GM10847 (cell line): ENCODE measurements around the gene PRKG1.

Source experiments
- POLR2A ChIP-seq: IDR thresholded peaks from 2 replicates; pipeline ENCODE4 v1.6.1; 2011; ENCODE audit not compliant: insufficient read length; ENCODE audit errors: extremely low read depth

The PRKG1 gene

DNA sequence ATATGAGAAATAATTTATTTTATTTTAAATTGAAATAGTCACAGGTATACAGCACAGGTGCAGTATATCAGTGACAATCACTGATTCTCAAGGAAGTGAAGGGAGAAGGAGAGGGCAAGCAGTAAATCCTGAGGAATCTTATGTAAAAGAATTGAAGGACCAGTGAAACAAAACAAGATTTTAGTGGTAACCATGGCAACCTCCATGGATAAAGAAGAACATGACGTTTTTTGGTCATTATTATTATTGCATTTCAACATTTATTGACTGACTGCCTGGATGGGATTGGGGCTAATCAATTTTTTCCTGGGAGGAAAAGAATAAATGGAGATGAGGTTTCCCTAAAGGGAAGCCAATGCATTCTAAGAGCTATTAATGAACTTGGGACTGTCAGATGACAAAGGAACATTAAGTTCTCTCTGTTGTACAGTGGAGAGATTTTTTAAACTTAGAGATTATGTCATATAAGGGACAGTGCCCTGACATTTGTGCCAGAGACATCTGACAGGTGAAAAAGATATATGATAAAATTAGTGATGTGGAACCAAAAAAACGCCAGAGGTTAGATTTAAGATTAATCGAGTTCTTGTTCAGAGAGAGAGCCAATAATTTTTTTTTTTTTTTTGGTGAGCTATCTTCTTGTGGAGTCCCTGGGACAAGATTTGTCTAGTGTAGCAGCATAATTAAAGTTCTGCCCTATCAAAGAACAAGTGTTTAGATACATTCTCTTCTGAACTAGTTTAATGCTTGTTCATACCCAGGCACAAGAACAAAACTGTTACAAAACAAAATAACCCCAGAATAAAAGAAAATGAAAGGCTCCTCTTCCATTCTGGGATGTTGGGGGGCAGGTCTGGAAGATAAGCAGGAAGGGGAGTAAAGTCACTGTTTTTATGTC is 345.2 kb downstream of the PRKG1 start:
- TF ChIP-seq POLR2A, result no peak

DNA sequence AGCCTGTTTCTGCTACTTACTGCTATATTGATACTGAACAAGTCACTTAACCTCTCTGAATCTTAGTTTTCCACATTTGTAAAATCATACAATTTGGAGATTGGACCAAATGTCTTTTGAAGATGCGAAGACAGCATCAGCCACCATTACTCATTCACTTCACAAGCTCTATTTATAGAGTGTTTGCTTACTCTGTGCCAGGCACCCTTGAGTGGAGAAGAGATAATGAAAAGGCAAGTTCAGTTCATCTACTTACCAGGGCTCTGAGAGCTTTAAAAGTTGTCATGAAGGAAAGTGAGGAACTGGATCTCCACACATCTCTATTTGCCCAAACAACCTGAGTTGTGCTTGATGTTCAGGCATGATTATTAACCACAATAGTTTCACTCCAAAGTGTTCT is 347.6 kb downstream of the PRKG1 start:
- TF ChIP-seq POLR2A, result no peak

DNA sequence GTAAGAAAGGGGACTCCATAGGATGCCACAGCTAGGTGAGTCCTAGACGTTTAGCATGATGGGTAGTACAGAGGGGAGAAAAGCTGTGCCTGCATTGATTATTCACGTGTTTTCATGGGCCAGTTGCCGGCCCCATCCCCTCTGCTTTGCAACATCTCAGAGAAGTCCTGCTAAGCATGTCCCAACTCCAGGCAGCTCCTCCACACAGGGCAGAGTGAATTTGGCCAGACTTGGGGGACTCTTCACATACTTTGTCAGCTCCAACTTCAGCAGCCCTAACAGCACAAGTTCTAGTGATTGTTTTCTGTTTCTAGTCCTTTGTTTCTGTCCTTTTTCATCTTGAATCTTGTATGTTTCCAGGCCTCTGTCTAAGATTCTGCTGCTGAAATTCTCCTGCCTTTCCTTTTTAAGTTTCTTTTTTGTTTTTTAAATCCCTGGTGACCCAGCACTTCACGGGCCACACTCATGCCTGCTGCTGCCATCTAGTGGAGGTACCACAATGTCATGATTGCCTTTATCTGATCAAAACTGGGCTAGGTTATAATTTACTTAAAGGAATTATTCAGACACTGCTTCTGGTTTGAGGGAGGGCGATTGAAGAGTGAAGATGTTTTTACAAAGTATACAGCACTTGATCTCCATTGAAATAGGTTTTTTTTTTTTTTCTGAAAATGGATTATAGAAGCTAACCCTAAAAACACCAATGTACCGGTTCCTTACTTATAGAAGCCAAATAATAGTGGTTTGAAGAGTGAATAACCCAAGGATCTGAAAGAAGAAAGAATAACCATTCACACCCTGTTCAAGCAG is 348.2 kb downstream of the PRKG1 start:
- TF ChIP-seq POLR2A, result no peak

DNA sequence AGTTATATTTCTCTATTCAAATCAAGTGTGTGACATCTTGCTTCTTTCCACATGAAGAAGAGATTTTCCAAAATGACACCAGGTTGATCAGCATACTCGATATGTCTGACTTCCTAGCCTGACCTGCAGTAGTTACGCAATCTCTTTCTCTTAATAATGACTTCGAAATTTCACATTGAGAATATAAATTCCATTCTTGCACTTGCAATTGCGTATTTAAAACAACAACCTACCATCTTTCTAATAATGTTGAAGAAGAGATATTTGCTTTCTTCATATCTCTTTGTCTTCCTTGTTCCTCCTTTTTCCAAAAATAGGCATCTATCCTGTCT is 348.8 kb downstream of the PRKG1 start:
- TF ChIP-seq POLR2A, result no peak

DNA sequence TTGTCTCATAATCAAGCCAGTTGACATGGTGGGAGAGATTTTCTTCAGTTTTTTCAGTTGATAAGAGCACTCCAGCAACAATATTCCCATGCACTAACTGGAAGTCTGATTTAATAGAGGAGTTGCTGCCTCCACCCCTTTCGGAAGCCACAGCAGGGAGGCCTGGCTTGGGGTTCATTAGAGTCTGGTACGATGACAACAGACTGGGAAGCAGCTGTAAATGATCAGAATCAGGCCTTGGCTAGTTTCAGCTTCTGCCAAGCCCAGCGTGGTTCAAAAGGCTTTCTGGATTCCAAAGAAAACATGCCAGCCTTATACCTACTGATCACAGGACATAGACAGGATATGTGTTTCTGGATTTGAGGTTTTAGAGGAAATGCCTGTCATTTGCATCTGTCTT is 351.1 kb downstream of the PRKG1 start:
- TF ChIP-seq POLR2A, result no peak

DNA sequence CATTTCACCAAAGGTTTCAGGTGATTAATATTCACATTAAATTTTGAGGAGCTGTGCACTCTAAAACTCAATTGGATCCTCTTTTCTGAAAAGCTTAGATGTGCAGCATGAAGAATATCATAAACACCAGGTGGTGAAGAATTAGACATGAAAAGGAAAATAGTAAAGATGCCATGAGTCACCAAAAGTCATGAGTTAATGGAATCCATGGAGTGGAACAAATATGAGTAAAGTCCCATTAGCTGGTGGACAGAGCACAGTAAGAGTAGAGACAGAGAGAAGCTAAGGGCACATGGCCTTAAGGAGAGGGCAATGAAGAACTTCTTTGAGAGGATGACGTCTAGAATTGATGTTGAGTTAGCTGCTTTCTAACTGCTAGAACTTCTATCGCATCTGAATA is 353.5 kb downstream of the PRKG1 start:
- TF ChIP-seq POLR2A, result no peak

DNA sequence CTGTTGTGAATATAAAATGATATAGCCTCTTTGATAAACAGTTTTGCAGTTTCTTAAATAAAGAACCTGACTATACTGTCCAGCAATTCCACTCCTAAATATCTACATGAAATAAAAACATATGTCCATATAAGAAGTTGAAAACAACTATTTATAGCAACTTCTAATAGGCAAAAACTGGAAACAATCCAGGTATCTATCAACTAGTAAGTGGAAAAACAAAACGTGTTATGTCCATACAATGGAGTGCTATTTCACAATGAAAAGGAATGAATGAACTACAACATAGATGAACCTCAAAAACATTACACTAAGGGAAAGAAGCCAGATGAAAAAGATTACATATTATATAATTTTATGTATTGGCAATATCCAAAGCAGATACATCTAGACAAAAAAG is 356.2 kb downstream of the PRKG1 start:
- no peak for TF ChIP-seq POLR2A

DNA sequence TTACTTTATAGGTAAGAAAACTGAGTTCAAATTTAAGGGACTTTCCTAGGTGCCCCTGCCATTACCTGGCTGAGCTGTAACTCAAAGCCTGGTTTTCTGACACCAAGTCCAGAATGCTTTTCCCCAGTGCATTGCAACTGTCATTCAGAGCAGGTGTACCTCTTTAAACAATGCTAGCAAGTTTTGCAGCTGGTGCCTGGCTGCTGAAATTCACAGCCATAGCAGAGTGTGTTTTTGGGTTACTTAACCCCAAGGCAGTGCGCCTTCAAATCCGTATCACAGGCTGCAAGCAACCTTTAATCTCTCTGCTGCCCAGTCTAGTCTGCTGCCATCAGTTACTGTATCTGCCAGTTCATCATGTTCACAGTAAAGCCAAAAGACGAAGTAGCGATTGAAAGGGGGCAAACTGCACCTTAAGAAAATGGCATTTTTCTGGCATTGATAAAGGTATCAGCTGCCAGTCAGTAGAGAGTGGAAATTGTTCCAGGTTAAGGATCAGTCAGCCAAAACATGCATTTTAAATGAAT is 359.7 kb downstream of the PRKG1 start:
- no peak for TF ChIP-seq POLR2A

DNA sequence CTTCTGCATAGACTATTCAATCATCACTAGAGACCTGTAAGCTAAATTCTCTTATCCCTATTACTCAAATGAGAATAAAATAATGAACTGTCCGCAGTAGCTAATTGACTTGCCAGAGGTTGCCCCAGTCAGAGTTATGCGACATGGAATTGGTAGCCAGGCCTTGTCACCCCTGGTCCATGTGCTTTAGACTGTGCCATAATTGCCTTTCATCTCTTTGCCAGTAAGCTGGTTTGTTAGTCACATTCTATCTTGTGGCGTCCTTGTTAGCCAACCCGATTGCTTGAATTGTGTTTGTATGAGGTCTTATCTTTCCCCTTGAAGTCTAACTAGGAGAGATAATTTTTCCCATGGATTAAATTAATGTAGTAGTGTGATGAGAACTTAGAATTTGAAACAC is 362.5 kb downstream of the PRKG1 start:
- TF ChIP-seq POLR2A, result no peak

DNA sequence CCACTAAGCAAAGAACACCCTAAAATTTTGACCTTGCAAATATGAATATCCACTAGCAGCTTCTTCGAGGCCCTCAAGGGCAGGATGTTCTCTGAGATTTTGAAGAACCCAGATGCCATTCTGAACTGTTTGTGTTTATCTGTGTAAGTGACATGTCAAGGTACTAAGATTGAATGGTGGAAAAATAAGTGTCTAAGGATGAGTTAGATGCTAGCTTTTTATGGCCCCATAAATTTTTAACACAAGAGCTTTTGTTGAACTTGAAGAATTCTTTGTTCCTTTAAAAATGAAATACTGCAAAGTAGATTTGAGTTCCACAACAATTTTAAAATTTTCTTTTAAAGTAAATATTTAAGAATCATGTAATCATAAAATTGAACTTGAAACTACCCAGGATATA is 365.4 kb downstream of the PRKG1 start:
- no peak for TF ChIP-seq POLR2A

DNA sequence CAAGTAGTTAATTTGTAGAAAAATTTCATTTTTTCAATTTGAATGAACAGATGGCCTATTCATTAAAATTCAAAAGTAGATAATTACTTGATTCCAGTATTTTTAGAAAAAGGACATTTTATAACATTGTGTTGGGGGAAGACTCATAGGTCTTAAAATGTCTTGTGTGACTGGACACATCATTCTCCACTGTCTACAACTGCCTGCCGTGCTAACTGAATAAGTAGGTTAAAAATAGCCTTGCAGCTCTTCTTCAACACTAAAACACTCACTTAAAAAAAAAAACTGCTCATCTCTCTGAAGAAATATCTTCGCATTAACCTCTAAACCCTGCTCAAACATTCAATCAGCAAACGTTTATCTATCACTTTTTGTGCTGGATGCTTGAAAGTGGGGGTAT is 371.3 kb downstream of the PRKG1 start:
- TF ChIP-seq POLR2A, result no peak

DNA sequence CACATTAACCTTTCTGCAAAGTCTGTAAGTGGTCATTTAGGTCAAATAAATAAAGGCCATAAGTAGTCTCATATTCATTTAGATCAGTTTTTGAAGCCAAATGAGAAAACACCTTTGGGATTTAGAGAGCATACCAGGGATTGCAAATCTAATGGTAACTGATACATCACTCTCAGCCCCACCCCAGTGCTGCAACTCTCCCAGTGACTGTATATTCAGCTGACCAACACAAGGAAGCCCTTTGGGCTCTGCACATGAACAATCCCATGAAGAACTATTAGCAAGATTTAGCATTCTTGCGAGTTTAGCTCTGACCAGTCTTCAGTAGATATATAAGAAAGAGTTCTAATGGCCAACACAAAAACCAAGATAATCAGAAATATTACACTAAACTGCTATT is 372.8 kb downstream of the PRKG1 start:
- TF ChIP-seq POLR2A, result no peak

DNA sequence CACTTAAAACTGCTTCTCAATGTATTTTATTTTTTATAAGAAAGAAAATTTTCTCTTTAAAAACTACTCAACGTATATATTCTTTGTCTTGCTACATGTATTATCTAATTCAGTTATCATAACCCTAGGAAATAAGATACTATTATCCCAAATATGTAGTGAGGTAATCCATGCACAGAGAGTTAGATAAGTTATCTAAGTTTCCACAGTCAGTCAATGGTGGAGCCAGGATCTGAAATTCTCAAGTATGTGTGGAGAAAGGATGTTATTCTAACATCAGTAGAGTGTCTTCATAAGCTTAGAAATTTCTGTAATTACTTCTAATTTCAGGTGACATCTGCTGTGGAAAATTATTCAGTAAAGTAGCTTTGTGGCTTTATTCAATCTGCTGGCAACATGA is 385.2 kb downstream of the PRKG1 start:
- no peak for TF ChIP-seq POLR2A

DNA sequence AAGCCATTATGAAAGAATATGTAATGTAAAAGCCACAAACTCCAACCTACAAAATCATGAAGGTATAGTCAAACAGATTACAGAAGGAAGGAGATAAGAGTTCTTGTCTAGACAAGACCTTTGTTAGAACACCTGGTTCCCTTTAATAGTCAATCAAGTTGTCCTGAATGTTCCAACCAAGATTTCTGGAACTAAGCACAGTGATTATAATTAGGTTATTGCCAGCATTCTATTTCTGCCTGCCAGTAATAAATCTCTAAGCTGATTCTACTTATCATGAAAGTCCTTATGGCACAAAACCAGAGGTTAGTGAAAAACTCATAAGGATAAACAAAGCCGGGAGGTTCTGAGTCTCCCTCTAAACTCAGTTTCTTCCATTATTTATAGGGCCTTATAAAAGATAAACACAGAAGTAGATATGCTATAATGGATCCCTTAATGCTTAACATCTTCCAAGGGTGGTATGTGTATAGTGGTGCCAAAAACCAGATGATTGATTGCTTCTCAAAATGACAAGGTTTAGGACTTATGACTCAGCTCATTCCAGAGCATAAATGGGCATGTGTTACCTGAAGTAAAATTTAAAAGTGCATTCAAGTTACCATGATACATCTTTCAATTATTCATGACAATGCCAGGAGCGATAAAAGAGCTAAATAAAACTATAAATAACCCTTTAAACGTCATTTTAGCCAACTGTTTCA is 387.9 kb downstream of the PRKG1 start:
- TF ChIP-seq POLR2A, result no peak

DNA sequence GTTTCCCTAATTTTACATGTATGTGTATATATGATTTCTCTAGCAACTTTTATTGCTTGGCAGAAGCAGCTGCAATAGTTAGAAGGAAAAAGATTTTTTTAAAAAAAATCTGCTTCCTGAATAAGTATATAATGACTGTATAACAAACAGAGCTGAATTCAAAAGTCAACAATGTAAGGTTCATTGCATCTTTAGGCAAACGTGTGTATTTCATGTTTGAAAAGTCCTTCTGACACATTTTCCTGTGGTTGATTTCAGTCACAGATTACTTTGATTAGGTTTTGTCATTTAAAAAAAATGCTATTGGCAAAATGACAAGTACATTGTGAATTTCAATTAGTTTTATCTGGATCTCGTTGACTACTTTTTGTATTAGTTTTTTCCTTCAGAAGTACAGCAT is 394.1 kb downstream of the PRKG1 start:
- TF ChIP-seq POLR2A, result no peak

DNA sequence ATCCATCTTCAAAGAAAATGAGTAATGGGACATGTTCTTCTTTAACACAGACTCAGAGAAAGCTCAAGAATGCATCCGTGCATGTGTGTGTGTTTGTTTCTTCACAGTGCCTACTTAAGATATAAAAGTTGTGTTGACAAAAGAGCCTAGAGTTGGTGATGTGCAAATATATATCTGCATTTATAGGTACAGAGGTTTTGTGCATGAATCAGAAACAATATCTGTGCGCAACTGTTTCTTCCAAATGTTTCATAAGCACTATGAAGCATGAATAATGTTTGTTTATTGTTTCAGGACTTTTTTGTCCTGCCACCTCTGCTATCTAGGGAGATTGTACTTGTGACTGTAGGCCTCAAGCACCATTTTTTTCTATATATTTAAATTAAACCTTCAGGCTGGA is 395.4 kb downstream of the PRKG1 start:
- no peak for TF ChIP-seq POLR2A
